Right lung (tissue), 10 donors: ENCODE results near the gene LRP11. TPM values are rescaled to one million over a fixed set of nuclear protein-coding genes. Genes with fewer than 3 reads are reported as not detected.
A peak's percentile ranks its signal among the peaks of the same experiment; 100 is the strongest.
"Not testable (repeated sequence)": the region's sequence is repeated elsewhere in the genome, so short reads cannot be mapped to it uniquely, and the experiment has no call there.

Experiments
- DNase-seq, 2 donors: peaks; one replicate each; pipeline ENCODE4 v3.0.0-alpha.2; 2013
- long read RNA-seq, 8 donors: transcript quantifications; one replicate each; lab custom pipeline, GENCODE V29; 2026
- polyA plus RNA-seq, 5 donors: library from polyadenylated mRNA; unstranded; fragments of 120-200 nt; gene quantifications; one replicate each; pipeline versions ENCODE4 v1.2.1 to v1.2.3, GENCODE V29; 2013; ENCODE audit warnings: inconsistent platforms in 1 of 5, low replicate concordance in 1 of 5; ENCODE audit not compliant: insufficient read length in 5 of 5, insufficient read depth in 1 of 5

LRP11 gene, protein sequence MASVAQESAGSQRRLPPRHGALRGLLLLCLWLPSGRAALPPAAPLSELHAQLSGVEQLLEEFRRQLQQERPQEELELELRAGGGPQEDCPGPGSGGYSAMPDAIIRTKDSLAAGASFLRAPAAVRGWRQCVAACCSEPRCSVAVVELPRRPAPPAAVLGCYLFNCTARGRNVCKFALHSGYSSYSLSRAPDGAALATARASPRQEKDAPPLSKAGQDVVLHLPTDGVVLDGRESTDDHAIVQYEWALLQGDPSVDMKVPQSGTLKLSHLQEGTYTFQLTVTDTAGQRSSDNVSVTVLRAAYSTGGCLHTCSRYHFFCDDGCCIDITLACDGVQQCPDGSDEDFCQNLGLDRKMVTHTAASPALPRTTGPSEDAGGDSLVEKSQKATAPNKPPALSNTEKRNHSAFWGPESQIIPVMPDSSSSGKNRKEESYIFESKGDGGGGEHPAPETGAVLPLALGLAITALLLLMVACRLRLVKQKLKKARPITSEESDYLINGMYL
- 10 to 100 TPM; 28.4 to 35.8 (median 33.8) TPM for polyA plus RNA-seq
- long read RNA-seq, donor 1, transcript LRP11-201 (7 exons, 3,260 nt), result major isoform, 7 of 29 reads
- long read RNA-seq, donor 1, partial matches to known transcripts, result 22 of 29 reads
- long read RNA-seq, donor 1, other reads (novel, unspliced or antisense), result 0 of 29 reads
- long read RNA-seq, donor 2, transcript LRP11-201 (7 exons, 3,260 nt), result major isoform, 5 of 5 reads
- long read RNA-seq, donor 2, partial matches to known transcripts, result 0 of 5 reads
- long read RNA-seq, donor 2, other reads (novel, unspliced or antisense), result 0 of 5 reads
- long read RNA-seq, donor 3, transcript LRP11-201 (7 exons, 3,260 nt), result major isoform, 5 of 26 reads
- long read RNA-seq, donor 3, partial matches to known transcripts, result 21 of 26 reads
- long read RNA-seq, donor 3, other reads (novel, unspliced or antisense), result 0 of 26 reads
- long read RNA-seq, donor 4, transcript LRP11-201 (7 exons, 3,260 nt), result major isoform, 6 of 19 reads
- long read RNA-seq, donor 4, partial matches to known transcripts, result 13 of 19 reads
- long read RNA-seq, donor 4, other reads (novel, unspliced or antisense), result 0 of 19 reads
- long read RNA-seq, donor 5, transcript LRP11-201 (7 exons, 3,260 nt), result major isoform, 6 of 8 reads
- long read RNA-seq, donor 5, partial matches to known transcripts, result 0 of 8 reads
- long read RNA-seq, donor 5, other reads (novel, unspliced or antisense), result 0 of 8 reads
- long read RNA-seq, donor 6, transcript LRP11-201 (7 exons, 3,260 nt), result major isoform, 6 of 6 reads
- long read RNA-seq, donor 6, partial matches to known transcripts, result 0 of 6 reads
- long read RNA-seq, donor 6, other reads (novel, unspliced or antisense), result 0 of 6 reads
- long read RNA-seq, donor 7, partial matches to known transcripts, result 0 of 4 reads
- long read RNA-seq, donor 7, other reads (novel, unspliced or antisense), result 0 of 4 reads
- long read RNA-seq, donor 8, partial matches to known transcripts, result 0 of 3 reads
- long read RNA-seq, donor 8, other reads (novel, unspliced or antisense), result 0 of 3 reads

DNA sequence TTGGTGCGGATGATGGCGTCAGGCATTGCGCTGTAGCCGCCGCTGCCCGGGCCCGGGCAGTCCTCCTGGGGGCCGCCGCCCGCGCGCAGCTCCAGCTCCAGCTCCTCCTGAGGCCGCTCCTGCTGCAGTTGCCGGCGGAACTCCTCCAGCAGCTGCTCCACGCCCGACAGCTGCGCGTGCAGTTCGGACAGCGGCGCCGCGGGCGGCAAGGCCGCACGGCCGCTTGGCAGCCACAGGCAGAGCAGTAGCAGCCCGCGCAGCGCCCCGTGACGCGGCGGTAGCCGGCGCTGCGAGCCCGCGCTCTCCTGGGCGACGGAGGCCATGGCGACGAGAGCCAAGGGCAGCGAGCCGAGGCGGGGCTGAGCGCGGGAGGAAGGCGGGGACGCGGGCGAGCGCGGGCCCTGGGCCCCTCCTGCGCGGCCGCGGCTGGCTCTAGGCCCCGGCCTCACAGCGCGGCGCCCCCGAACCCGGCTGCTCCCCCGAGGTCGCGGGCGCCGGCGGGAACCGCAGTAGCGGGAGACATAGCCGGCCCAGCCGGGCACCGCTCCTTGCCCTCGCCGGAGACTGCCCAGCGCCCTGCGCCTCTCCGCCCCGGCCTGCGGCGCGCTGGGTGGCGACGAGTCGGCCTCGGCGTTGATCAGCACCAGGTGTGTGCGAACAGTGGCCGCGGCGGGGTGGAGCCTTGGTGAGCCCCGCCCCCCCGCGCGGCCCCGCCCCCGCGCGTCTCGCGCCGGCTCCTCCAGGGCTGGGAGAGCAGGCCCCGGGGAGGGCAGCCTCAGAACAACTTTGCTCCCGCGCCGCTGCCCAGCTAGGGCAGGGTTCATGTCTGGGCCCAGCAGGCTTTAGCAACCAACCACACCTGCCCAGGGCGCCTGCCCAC is at the start of gene LRP11:
LRP11 (minus strand) TSS at position 662 of the 880 bp plus-strand sequence; CDS start at position 323, 339 bp downstream.
- peak in 1 of 2 donors; percentile 78 for DNase-seq

DNA sequence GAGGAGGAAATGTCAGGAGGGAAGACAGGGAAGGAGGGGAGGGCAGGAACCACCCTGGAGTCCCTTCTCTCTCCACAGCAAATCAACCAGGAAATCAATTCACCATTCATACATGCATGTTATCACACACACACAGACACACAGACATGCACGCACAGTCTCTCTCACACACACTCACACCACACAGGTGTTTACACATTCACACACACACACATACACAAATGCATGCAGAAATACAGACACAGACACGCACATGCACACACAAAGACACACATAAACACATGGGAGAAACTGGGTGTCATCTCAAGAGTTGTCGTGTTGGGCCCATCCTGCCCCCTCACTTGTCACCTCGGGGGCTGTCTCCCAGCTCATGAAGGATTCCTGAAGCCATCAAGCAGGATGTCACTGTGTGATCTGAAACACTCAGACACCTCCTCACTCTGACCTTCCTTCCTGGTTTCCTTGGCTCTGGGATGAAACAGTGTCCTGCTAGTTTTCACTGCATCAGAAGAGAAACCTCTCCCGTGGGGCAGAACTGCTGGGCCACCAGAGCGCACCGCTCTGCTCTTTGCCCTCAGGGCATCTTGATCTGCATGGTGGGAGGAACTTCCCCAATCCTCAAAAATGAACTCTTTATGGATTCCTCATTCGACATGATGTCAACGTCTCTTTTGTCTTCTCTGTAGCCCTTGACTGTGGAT is 49.5 kb upstream of the LRP11 start:
- no peak for DNase-seq

DNA sequence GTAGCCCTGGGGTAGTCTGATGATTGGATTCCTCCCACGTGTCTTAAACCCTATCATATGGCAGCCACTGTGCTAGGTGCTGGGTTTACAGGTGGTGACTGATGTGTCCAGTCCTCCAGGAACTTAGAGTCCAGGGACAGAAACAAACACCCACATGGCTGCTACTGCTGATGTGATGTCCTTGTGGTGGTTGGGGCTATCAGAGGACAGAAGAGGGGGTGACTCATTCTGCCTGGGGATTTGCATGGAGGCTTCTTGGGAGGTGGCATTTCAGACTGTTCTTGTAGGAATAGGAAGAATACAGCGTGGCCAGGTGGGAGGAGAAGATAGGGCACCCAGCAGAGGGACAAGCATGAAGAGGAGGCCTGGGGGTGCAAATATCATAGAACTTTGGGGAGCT is 48.9 kb upstream of the LRP11 start:
- no peak for DNase-seq

DNA sequence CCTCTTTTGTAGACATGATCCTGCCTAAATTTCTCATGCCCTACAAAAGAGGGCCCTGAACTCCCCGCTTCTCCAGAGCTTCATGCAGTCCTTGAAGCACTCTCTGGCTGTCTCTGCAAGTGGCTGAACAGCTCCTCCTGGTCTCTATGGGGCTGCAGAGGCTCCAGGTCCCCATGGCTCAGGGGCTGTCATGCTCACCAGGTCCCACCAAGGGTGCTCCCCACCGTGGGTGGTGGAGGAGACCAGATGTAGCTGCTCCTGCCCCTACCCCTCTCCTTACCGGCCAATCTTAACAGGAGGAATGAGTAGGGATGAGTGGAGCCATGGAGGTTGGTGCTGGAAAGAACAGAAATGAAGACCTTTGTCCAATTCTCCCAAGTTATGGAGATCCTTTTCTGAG is 48.5 kb upstream of the LRP11 start:
- DNase-seq, result not testable (repeated sequence)

DNA sequence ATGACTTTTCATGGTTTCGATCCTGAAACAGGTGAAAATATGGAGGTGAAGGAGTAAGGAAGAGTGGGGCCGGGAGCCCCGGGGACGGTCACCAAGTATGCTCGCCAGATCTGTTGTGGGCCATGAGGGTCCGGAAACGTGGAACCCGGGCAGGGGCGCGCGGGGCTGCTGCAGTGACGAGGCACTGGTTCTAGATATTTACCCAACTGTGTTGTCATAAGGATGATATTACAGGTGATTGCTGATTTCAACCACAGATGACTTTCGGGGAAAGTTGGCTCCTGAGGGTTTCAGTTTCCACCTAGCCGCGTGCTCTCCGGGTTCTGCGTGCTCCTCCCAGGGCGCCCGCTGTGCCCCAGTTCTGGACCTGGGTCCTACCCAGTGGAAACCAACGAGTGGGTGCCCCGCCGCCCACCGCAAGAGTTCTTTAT is 46.6 kb upstream of the LRP11 start:
- no peak for DNase-seq

DNA sequence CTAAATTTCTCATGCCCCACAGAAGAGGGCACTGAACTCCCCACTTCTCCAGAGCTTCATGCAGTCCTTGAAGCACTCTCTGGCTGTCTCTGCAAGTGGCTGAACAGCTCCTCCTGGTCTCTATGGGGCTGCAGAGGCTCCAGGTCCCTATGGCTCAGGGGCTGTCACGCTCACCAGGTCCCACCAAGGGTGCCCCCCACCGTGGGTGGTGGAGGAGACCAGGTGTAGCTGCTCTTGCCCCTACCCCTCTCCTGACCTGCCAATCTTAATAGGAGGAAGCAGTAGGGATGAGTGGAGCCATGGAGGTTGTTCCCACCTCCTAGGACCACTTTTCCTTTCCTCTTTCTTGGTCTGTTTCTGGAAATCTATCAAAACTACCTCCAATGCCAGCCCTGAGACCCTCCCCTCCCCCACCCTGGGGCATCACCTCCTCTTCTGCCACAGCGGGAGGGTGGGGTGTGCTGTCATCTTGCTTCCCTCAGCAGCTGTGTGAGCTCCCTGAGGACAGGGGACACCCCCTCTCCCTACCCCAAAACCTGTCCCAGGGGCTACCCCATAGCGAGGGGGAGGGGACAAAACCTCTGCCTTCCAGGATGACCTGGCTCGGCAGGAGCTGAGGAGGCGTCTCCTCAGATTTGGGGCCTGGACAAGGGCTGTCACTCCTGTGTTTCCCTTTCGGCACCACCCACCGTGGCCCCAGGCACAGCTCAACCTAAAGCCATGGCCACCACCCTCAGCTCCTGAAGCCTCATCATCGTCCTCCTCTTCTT is 45.7 kb upstream of the LRP11 start:
- no peak for DNase-seq

DNA sequence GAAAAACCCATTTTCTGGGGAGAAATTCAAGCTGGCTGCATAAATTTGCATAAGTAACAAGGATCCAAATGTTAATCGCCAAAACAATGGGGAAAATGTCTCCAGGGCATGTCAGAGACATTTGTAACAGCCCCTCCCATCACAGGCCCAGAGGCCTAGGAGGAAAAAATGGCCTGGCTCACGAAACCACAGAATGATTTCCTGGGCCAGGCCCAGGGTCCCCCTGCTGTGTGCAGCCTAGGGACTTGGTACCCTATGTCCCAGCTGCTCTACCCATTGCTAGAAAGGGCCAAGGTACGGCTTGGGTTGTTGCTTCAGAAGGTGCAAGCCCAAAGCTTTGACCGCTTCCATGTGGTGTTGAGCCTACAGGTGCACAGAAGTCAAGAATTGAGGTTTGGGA is 44.3 kb upstream of the LRP11 start:
- DNase-seq, result not testable (repeated sequence)

DNA sequence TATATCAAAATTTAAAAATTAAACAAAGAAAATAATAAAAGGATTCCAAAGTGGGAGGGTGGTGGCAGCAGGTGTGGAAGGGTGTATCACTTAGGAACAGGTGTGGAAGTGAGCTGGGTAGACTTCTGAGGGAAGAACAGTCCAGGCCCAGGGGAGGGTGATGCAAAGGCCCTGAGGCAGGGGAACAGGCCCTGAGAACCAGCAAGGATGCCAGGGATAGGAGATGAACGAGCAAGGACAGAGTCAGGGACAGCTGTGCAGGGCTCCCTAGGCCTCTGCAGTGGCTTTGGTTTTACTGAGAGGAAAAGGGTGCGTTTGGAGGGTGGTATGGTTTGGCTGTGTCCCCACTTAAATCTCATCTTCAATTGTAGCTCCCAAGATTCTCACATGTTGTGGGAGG is 43.2 kb upstream of the LRP11 start:
- DNase-seq, result no peak

DNA sequence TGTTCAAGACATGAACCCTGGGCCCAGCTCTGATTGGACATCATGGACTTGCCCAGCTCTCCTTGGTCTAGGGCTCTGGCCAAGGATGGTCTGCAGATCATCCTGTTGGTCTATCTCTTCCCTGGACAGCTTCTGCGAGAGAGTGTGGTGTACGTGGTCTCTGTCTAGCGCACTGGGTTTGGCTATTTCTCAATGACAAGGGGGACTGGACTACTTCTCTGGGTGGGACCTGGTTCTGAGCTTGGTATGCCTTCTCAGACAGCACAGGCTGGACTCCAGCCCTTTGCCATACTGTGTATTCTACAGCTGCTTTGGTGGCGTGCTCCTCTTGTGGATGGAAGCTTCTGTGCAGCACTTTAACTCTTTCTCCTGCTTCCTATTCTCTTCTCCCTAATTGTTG is 42.2 kb upstream of the LRP11 start:
- no peak for DNase-seq

DNA sequence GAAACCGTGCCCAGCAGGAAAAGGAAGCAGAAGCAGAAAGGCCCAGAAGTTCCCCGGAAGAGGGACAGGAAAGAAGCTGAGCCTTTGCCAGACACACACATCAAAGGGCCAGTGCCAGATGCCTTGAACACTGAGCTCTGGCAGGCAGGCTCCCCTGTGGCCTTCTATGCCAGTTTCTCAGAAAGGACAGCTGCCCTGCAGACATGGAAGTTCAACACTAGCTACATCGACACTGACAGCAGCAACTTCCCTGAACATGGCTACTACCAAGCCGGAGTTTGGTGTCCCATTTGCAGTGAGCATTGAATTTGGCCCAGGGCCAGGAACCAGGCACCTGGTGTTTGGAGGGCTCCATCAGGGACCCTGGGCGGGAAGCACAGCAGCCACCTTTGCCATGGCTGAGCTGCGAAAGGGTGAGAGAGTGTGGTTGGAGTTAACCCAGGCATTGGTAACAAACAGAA is 41.8 kb upstream of the LRP11 start:
- no peak for DNase-seq

DNA sequence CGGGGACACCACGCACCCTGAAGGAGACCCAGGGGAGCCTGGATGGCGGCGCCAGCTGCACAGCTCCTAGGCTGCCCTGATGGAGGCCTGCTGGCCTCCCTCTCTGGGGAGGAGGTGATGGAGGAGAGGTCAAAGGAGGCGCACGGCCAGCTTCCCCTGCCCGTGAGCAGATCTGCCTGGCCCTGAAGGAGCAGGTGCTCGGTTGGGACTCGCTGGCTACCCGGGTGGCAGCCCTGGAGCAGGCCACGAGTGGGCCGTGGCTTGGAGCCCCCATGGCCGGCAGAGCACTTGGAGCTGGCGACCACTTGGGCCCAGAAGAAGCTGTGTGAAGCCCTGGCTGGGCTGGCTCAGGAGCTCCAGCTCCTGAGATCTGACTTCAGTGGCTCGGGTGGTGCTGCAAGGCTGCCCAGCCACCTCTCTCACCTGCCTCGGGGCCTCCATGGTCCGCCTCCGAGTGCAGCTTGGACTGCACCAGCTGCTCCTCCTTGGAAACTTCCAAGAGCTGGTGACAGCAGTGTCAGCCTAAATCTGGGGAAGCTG is 41.3 kb upstream of the LRP11 start:
- no peak for DNase-seq

DNA sequence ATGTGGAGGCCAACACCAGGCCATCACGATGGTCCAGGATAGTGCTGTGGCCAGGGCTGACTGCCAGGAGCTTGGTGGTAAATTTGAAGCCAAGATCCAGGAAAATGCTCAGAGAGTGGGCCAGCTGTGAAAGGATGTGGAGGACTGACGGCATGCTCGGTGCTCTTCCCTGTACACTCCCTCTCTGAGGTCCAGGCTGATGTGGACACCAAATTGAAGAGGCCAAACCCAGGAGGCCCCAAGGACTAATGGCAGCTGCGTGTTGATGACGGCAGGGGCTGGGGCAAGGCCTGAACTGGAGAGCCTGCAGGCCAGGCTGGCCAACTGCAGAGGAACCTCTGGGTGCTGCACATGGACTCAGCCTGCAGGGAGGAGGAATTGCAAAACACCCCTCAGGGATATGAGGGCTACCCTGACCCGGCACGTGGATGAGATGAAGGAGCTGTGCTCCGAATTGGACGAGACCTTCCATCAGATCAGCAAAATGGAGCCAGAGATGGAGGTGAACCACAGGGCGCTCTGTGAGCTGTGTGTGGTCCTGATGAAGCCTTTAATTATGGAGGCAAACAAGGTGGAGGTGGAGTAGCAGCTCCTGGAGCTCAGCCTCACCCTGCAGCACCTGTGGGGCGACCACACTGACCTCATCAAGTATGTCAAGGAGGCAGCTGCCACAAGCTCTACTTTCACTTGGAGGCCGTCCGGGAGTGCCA is 40.7 kb upstream of the LRP11 start:
- no peak for DNase-seq

DNA sequence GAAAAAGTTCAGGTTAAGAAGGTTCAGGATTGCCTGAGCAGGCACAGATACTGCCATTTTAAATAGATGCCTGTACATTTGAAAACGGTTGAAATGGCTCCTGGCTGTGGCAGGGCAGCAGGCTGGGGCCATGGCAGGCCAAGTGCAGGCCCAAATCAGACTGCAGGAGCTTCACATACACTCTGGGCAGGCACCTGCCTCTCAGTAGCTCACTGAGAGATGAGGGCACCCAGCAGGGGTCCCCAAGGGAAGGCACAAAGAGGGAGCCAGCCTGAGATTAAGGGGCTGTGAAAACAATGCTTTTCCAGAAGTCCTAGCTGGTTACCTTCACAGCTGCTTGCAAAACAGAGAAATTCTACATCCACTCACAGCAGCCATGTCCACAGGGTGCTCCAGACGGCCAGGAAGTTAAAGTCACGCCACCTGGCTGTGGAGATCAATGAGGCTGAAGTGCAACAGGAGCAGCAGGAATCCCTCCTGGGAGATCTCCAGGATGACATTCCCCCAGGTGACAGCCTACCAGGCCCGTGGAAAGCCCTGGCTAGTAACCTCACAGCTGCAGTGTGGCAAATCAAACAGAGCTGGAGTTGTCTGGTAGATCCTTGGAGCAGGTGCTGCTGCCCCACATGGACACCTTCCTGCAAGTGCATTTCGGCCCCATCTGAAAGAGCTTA is 39.9 kb upstream of the LRP11 start:
- no peak for DNase-seq

DNA sequence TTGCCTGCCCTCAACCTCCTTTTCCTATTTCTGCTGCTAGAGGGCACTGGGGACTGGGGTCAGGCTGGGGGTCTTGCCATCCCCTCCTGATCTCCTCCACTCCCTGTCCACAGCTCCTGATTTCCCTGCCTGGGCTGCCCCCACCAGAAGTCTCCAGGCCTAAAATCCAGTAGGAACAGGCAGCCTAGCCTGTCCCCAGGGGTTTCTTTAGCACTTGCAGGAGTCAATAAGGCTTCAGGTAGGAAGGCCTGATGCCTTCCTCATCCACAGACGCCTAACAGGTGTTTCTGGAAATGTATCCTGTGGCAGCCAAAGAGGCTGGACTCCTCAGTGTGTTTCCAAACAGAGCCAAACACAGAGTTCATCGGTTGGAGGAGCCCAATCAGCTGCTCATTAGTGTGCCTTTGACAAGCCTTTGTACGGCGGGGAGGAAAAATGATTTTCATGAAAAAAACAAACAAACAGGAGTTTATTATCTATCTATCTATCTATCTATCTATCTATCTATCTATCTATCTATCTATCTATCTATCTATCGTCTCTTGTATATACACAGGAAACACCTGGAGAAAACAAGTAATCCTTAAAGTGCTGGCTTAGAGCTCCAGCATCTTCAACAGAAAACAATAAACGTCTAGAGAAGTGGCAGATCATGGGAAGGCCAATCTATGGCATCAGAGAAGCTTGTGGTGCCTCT is 37.4 kb upstream of the LRP11 start:
- DNase-seq, result no peak

DNA sequence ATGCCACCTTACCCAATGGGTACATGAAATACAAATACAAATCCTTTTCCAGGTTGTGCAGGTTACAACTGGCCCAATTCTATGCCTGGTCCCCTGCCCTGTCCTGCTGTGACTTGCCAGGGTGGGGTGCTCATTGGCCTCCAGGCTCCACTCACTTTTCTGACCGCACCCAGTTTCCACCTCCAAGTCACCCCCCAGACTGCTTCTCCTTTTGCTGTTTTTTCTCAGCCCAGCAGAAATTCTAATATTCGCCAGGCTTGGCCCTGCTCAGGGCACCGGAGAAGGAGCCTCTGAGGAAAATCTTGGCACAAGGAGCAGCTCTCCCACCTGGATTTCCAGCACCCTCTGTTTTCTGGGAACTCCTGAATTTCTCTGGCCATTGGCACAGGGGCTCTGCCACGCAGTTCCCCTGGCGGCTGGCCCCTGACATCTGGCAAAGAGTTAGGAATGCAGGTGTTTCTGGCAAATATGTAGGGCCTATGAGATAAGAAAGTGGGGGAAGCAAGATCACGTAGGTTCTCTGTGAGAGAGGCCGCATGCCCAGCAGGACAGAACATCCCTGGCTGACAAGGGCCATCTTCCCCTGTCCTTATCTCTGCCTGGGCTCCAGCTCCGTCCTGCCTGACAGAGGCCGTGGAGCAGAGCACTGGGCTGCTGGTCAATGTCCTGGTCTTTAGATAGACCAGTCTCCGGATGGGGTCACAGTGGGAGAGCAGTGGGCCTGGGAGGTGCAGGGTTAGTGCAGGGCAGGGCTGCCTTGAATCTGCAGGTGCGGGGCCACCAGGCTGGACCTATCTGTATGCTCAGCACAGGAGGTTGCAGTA is 36.7 kb upstream of the LRP11 start:
- no peak for DNase-seq
